ENCODE measurements around the gene NUDT3.
"Not testable (repeated sequence)": the region's sequence is repeated elsewhere in the genome, so short reads cannot be mapped to it uniquely, and the experiment has no call there.

Gene NUDT3

DNA sequence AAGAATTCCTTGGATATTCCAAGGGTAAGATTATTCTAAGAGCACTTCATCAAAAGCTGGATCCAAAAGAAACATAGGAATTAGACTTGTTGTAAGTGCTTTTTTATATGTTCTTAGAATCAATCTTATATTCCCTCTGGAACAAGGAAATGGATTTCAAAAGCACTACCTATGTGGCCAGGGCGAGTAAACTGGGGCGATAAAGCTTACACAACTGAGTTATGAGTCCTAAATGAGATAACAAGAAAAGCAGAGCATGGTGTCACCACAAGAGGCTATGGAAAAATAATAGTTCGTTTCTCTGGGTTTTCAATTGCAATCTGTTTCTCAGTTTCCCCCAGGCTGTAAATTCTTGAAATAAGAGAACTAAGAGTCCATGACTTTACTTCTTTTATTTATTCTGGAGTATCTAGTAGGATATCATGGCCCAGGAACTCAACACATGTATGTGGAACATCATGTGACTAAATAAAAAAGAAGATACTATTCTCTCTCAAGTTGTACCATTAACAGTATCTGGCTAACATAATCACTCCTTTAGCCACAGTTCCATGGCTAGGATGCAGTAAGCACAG, 51.5 kb downstream of the NUDT3 start:
- no peak for DNase-seq

GRCh38 chr6:34340394-34340793, 52.1 kb downstream of the NUDT3 start:
- DNase-seq: no peak

DNA sequence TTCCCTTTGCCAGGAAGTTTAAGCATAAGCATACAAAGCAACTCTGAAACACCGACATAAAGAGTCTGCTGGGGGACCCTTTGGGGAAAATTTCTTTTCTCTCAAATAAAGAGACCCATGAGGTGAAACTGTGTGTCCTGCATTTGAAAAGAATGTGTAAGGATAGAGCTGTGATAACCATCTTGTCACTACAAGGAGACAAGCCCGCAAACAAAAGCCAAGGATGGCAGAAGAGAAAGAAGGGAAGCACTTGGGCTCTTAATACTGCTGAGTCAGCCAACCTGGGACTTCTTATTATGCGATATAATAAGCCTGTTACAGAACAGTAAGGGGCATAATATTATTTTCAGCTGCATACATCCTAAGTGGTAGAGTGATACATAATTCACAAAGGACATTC, 52.5 kb downstream of the NUDT3 start:
- DNase-seq: no peak

DNA sequence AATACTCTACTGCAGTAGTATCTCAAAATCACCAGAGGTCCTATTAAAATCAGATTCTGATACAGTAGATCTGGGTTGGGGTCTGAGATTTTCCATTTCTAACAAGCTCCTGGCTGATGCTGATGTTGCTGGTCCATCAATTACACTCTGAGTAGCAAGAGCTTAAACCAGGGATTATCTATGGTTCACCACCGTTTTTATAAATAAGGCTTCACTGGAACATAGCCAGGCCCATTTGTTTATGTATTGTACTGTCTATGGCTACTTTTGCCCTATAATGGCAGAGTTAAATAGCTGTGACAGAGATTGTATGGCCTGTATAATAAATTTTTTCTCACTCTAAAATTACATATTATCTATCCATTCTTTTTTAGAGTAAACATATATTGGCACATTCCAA, 53.0 kb downstream of the NUDT3 start:
- no peak for DNase-seq

DNA sequence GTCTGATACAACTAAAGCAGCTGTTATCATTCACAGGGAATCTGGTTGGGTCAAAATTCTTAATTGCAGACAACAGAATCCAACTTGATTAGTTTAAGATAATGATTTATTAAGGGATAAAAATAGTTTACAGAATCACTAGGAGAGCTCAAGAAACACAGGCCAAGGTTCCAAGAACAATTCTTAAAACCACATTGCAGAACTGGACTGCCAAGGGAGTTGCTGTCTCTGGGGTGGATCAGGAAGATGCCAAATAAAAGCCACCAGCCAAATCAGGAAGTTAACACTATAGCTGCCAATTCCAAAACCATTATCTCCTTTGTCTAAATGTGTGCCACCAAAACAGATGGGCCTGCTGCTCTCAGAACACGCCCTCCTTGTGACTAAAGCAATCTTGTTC, 53.7 kb downstream of the NUDT3 start:
- DNase-seq: no peak

- no peak for DNase-seq
Observed at GRCh38 chr6:34338377-34338776, 54.1 kb downstream of the NUDT3 start.

GRCh38 chr6:34334796-34335416, 57.6 kb downstream of the NUDT3 start:
- DNase-seq: no peak

DNA sequence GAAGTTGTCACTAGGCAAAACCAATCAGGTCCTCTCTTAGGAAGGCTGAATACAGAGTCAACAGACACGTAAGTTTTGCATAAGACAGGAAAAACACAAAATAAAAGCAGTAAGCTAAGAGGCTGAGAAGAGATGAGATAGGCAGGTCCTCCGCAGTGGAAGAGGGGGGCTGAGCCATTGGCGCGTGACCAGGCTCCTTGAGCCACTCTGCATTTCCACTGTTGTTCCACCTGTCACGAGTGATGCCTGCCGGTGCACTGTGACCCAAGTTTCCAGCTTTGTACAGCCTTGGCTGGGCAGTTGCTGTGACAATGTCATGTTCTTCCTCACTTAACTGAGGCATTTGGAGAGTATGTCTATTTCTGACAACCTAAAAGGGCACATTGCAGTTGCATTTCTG, 58.6 kb downstream of the NUDT3 start:
- no peak for DNase-seq

GRCh38 chr6:34332251-34333198, 59.9 kb downstream of the NUDT3 start:
- no peak for DNase-seq

GRCh38 chr6:34331371-34332050, 61.0 kb downstream of the NUDT3 start:
- no peak for DNase-seq

- not testable (repeated sequence) for DNase-seq
Observed at GRCh38 chr6:34329814-34330213, 62.7 kb downstream of the NUDT3 start.

- no peak for DNase-seq
Observed at GRCh38 chr6:34328969-34329368, 63.5 kb downstream of the NUDT3 start.

DNA sequence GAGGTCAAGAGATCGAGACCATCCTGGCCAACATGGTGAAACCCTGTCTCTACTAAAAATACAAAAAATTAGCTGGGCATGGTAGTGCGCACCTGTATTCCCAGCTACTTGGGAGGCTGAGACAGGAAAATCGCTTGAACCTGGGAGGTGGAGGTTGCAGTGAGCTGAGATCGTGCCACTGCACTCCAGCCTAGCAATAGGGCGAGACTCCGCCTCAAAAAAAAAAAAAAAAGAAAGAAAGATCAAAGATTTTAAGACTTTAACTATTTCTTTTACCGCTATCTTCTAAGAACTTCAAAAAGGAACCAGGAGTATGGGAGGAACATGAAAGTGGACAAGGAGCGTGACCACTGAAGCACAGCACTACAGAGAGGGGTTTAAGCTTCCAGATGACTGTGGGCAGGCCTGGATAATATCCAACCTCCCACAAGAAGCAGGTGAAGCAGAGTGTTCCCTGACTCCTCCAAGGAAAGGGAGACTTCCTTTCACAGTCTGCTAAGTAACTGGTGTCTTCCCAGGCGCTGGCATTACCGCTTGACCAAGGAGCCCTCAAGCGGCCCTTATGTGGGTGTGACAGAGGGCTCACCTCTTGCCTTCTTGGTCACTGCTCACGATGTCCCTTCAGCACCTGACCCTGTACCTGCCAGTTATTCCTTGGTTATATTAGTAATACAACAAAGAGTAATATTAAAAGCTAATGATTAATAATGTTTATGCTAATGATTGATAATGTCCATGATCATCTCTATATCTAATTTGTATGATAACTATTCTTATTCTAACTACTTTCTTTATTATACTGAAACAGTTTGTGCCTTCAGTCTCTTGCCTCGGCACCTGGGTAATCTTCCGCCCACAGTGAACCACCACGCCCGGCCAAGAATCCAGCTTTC, 64.9 kb downstream of the NUDT3 start:
- DNase-seq: not testable (repeated sequence)

GRCh38 chr6:34325633-34326032, 66.8 kb downstream of the NUDT3 start:
- DNase-seq: no peak

DNA sequence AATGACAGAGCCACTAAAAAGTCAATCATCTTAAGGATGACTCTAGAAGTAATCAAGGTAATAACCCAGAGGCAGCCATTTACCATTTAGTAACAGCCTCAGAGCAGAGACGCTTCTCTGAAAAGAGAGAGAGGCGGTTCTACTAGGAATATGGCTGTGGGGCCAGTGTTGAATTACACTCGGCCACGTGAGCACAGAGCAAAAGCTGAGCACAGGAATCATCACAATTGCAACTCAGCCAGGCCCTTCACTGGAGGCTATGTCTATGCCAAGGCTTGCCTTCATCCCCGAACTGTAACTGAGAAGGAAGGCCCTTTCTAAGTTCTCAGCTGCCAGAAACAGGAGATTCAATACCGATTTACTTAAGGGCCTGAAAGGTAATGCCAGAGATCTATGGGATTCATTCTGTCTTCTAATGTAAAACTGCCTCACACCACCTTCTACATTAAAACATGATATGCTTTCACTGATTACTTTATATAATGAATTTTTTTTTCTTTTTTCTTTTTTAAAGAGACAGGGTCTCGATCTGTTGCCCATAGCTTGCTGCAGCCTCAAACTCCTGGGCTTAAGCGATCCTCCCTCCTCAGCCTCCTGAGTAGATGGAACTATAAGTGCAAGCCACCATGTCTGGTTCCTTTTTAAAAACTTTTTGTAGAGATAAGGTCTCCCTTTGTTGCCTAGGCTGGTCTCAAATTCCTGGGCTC, 67.6 kb downstream of the NUDT3 start:
- DNase-seq: no peak

GRCh38 chr6:34324221-34324620, 68.2 kb downstream of the NUDT3 start:
- DNase-seq: not testable (repeated sequence)

GRCh38 chr6:34323300-34323699, 69.2 kb downstream of the NUDT3 start:
- DNase-seq: no peak

DNA sequence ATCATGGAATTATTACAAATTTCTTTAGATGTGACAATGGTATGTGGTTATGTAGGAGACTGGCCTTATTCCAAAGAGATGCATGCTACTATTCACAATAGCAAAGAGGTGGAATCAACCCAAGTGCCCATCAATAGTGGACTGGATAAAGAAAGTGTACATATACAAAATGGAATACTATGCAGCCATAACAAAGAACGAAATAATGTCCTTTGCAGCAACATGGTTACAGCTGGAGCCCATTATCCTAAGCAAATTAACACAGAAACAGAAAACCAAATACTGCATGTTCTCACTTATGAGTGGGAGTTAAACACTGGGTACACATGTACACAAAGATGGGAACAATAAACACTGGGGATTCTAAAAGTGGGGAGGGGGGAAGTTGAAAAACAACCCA, 69.7 kb downstream of the NUDT3 start:
- DNase-seq: no peak

DNA sequence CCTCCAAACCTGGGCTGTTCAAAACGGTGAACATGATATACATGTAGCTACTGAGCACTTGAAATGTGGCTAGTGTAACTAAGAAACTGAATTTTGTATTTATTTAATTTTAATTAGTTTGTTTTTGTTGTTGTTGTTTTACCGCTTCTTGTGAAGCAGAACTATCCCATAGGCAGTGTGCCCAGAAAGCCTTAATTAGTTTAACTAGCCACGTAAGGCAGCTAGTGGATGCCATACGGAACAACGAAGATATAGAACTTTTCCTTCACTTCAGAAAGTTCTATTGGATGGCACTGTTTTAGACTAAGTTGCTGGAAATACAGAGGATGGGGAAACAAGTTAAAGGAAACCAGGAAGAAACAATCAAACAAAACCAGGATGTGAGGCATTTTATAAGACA, 70.6 kb downstream of the NUDT3 start:
- no peak for DNase-seq

DNA sequence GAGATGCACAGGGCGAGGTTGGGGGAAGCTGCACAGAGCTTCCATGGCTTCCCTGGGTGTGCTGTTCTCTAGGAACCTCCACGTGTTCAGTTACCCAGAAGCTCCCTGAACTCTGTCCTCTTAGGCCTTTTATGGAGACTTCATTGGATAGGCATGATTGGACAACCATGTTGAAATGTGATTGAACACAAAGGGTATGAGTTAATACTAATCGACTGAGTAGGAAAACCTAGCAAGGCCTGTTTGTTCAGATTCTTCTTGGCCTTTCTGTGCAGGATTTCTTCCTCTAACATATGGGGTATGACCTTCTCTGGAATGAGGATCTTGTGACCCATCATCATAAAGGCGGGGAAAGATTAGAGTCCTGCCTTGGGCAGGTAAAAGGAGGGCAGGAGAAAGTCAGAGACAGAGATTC, 73.0 kb downstream of the NUDT3 start:
- no peak for DNase-seq

Data from stimulated activated naive CD4-positive, alpha-beta T cell treated with Interleukin-2 at 50 U/mL for 16 hours (primary cell).